Suprapubic skin (tissue), 4 donors: ENCODE measurements around the gene SLC4A8.

Source experiments
- POLR2A ChIP-seq, 2 donors: fragments of 450-650 bp; IDR thresholded peaks; one replicate each; pipeline ENCODE4 v1.6.1; 2017; ENCODE audit warnings: antibody characterized with exemption in 2 of 2, mild to moderate bottlenecking in 2 of 2, moderate library complexity in 2 of 2
- POLR2AphosphoS5 ChIP-seq, 3 donors: sonication (generic); formaldehyde crosslinking; IDR thresholded peaks; one replicate each; pipeline ENCODE4 v1.6.1; 2017; ENCODE audit warnings: antibody characterized with exemption in 3 of 3
- TF ChIP-seq, protein P1 (sequence below), 2 donors: fragments of 200-600 bp in 1 of 2; fragments of 450-650 bp in 1 of 2; sonication (generic) in 1 of 2; IDR thresholded peaks; one replicate each; pipeline ENCODE4 v1.5.1; 2016 to 2019; ENCODE audit warnings: antibody characterized with exemption in 2 of 2, mild to moderate bottlenecking in 1 of 2, moderate library complexity in 1 of 2

DNA sequence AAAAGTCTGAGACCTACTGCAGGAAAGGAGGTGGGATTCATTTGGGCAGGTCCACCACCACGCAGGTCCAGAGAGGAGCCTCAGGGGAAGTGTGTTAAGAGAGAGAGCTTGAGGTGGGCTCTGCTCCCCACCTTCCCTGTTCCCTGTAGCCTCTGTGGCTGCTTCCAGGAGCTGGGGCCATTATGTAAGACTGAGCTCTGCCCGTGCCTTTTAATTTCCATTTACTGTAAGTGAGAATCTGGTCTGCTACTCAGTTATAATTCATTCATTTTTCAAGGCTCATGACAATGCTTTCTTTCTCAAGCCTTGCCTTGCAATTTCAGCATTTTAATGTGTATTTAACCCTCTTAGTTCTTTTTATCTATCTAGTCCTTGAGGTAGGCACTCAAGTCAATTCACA, 8.3 kb downstream of the SLC4A8 start:
- TF ChIP-seq, protein P1, sequence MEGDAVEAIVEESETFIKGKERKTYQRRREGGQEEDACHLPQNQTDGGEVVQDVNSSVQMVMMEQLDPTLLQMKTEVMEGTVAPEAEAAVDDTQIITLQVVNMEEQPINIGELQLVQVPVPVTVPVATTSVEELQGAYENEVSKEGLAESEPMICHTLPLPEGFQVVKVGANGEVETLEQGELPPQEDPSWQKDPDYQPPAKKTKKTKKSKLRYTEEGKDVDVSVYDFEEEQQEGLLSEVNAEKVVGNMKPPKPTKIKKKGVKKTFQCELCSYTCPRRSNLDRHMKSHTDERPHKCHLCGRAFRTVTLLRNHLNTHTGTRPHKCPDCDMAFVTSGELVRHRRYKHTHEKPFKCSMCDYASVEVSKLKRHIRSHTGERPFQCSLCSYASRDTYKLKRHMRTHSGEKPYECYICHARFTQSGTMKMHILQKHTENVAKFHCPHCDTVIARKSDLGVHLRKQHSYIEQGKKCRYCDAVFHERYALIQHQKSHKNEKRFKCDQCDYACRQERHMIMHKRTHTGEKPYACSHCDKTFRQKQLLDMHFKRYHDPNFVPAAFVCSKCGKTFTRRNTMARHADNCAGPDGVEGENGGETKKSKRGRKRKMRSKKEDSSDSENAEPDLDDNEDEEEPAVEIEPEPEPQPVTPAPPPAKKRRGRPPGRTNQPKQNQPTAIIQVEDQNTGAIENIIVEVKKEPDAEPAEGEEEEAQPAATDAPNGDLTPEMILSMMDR (IDR thresholded peaks at IDR 0.05), result no peak
- TF ChIP-seq POLR2AphosphoS5 (IDR thresholded peaks at IDR 0.05) (no peak), POLR2A (IDR thresholded peaks at IDR 0.05) (no peak)
